GM03348 (cell line): ENCODE measurements around the gene TDRD3.
A peak's percentile ranks its signal among the peaks of the same experiment; 100 is the strongest.
"Not testable (repeated sequence)": the region's sequence is repeated elsewhere in the genome, so short reads cannot be mapped to it uniquely, and the experiment has no call there.

Experiments used
- DNase-seq: peaks from one replicate; pipeline ENCODE4 v3.0.0; 2012; ENCODE audit warnings: low spot score

TDRD3 gene

DNA sequence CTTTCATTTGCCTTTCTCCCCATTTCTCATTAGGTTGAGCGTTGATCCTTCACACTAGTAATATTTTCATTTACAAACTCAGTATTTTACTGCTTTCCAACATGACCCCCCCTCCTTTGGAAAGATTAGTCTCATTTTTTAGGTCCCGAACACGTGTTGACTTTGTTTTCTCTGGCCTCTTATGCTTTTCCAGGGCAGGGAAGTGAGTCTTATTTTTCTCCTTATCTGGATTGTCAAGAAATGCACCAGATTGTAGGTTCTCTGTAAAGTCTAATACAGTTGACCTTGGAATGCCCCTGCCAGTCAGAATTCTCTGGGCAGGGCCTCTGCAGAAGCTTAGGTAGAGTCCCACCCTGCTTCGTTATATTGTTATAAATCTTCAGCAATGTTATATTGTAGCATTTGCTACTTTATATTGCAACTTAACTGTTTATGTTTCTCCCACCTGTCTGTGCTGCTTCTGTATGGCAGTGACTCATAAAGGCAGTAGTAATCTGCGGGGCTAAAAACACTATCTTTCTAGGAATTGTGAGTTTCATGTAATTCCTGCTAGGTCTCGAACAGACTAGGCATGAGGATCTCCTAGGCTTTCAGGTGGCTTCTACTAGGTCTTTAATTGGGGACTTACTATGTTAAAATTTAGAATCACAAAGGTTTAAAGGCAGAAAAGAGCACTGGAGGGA lies 2.0 kb downstream of the TDRD3 start:
- no peak for DNase-seq

DNA sequence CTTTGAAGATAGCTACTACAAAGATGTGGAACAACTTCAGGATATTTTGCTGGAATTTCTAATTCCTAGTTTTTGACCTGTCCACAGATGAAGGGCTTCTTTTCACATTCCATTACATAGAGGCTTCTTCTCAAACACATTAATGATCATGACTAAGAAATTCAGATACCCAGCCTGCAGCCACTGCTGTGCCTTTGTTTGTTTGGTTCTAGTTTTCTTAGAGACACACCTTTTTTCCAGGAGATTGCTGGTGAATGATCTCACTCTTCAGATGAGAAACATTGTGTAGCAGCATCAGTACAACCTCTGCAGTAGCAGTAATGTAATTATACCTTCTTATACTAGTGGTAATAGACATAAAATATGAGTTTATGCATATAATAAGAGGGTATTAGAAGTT lies 5.0 kb downstream of the TDRD3 start:
- no peak for DNase-seq

DNA sequence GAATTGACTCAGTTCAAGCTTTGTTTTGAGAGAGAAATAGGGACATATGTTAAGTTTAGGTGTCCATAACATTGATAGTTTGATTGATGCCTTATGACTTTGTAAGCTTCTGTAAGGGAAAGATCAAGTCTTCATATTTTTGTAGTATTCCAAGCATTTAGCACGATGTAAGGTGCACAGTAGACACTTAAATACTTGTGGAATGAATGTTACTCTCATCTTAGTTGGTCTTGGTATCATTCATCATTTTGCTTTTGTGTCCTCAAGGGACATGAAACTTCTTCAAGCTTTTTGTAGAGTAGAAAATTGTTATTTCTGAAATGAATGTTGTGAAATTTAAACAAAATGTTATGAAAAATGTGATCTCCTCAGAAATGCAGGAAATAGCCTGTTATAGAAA lies 10.1 kb downstream of the TDRD3 start:
- no peak for DNase-seq

DNA sequence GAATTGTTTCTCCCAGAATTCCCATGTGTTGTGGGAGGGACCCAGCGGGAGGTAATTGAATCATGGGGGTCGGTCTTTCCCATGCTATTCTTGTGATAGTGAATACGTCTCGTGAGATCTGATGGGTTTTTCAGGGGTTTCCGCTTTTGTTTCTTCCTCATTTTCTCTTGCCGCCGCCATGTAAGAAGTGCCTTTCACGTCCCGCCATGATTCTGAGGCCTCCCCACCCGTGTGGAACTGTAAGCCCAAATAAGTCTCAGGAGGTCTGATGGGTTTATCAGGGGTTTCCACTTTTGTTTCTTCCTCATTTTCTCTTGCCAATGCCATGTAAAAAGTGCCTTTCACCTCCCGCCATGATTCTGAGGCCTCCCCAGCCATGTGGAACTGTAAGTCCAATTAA lies 10.8 kb downstream of the TDRD3 start:
- DNase-seq = not testable (repeated sequence)

DNA sequence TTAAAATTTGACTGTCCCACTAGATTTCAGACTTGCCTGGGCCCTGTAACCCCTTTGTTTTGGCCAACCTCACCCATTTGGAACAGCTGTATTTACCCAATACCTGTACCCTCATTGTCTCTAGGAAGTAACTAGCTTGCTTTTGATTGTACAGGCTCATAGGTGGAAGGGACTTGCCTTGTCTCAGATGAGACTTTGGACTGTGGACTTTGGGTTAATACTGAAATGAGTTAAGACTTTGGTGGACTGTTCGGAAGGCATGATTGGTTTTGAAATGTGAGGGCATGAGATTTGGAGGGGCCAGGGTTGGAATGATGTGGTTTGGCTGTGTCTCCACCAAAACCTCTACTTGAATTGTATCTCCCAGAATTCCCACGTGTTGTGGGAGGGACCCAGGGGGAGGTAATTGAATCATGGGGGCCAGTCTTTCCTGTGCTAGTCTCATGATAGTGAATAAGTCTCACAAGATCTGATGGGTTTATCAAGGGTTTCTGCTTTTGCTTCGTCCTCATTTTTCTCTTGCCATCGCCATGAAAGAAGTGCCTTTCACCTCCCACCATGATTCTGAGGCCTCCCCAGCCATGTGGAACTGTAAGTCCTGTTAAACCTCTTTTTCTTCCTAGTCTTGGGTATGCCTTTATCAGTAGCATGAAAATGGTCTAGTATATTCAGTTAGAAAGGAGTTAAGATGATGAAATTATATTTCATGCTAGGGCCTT lies 12.7 kb downstream of the TDRD3 start:
- DNase-seq = not testable (repeated sequence)

DNA sequence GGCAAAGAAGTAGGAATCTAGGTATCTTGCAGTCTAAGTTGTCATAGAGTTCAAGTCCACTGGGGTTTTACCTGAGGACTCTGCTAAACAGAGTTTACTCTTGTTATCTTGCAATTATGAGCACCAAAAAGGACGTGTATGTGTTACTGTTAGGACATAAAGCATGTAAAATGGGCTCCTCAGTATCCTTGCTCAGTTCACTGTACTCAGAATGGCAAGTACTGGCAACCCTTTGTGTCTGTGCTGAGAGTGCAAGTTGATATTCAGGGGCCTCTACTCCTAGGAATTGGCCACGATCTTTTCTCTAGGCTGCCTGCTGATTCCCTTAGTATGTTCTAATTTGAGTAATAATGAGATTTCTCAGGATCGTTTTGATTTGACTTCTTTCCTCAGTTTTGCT lies 13.3 kb downstream of the TDRD3 start:
- DNase-seq = no peak

DNA sequence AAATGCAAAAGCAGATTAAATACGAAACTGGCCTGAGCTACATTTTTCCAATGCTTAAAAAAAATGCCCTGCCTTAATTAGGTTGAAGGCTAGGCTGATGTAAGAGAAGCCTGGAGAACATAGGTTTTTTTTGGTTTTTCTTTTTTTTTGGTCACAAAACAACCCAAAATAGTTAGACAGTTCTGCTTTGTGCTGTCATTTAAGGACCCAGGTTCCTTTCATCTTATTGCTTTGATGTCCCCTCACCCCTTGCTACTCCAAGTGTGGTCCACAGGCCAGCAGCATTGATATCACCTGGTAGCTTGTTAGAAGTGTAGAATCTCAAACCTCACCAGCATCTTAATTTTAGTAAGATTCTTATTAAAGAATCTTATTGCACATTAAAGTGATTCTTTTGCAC lies 14.4 kb downstream of the TDRD3 start:
- DNase-seq = no peak

DNA sequence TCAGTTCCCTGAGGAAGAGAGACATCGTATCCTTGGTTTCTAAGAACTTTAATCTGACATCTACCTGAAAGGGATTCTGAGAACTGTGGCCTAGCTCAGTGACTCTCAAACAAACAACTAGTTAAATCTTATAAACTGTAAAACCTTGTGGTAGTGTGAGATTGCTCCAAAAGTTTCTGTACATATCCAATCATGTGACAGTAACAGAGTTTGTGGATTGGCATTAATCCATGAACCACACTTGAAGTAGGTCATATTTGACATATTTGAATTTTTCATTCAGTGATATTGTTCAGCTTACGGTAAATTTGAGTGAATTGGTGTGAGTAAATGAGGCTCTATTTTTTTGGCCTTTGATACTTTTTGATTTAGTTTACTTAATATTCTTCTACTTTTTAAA lies 15.0 kb downstream of the TDRD3 start:
- no peak for DNase-seq

DNA sequence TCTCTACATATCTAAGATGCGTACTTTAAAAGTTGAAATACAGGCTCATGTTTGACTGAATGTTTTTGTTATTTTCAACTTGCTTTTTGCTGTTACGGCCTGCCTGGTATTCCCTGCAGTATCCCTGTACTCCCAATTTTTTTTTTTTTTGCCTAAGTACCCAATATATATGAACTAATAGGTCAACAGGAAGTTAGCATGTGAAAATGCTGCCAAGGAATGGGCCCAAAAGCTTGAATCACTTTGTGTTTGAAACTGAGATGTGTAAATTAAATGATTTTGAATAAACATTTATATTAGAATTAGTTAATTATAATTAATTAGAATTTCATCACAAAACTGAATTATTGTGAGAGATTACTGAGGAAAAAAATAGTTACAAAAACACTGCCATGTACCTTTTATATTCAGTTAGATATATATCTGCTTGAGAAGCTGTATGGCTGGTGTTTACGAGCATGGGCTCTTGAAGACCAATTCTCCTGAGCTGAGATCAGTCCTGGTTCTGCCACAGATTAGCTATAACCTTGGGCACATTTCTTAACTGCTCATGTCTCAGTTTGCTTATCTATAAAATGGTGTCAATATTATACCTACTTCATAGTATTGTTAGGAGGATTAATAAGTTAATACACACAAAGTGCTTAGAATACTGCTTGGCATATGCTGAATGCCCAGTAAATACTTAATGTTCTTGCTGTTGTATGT lies 16.0 kb downstream of the TDRD3 start:
- no peak for DNase-seq

DNA sequence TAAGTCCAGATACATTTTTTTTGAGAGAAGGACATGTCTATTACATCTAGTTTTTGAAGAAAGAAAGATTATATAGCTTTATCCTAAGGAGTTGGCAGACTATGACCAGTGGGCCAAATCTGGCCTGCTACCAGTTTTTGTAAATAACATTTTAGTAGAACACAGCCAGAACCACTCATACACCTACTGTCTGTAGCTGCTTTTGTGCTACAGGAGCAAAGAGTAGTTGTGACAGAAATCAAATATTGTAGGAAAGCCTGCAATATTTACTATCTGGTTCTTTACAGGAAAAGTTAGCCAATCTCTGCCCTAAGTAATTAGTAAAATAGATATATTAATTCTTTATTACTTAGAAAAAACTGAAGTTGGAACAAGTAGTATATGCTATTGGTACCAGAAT lies 17.2 kb downstream of the TDRD3 start:
- no peak for DNase-seq

DNA sequence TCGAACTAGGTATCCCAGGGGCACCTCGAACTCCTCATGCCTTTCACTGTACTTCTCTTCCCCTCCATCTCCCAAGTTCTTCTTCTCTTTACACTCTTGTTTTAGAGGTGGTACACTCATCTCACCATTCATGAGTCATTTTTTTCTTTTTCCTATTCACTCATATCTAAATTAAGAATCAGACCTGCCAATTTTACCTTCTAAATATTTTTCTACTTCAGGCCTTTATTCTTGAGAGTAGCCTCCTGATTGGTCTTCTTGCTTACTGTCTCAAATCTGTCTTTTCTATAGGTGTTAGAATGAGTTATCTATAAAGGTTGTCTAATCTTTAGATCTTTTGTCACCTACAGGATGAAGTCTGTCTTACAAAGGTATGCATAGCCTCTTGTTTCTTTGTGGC lies 20.7 kb downstream of the TDRD3 start:
- no peak for DNase-seq

DNA sequence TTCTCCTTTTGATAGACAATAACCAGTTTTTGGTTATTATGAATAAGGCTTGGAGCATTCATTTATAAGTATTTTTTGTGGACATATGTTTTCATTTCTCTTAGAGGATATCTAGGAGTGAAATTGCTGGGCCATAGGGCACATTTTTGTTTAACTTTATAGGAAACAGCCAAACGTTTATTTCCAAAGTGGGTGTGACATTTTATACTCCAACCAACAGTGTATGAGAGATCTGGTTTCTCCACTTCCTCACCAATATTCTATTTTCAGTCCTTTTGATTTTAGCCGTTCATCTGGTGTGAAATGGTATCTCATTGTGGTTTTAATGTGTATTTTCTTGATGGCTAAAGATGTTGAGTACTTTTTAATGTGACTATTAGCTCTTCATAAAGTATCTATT lies 21.9 kb downstream of the TDRD3 start:
- DNase-seq = no peak

DNA sequence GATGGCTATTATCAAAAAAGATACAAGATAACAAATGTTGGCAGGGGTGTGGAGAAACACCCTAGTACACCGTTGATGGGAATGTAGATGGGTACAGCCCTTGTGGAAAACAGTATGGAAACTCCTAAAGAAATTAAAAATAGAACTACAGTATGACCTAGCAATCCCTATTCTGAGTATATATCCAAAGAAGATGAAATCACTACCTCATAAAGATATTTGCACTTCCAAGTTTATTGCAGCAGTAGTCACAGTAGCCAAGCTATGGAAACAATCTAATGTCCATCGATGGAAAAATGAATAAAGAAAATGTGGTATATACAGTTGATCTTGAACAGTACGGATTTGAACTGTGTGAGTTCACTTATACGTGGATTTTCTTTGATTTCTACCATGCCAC lies 28.3 kb downstream of the TDRD3 start:
- no peak for DNase-seq

DNA sequence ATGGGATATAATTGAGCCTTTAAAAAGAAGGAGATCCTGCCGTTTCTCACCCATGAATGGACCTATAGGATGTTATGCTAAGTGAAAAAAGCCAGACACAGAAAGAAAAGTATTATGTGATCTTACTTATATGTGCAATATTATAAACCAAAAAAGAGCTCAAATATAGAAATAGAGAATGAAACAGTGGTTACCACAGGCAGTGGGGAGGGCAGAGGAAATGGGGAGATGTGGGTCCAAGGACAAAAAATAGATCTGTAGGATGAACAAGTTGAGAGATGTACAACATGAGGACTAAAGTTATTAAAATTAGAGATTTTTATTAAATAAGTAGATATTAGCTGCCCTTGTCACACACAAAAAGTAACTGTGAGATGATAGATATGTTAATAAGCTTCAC lies 29.1 kb downstream of the TDRD3 start:
- no peak for DNase-seq

DNA sequence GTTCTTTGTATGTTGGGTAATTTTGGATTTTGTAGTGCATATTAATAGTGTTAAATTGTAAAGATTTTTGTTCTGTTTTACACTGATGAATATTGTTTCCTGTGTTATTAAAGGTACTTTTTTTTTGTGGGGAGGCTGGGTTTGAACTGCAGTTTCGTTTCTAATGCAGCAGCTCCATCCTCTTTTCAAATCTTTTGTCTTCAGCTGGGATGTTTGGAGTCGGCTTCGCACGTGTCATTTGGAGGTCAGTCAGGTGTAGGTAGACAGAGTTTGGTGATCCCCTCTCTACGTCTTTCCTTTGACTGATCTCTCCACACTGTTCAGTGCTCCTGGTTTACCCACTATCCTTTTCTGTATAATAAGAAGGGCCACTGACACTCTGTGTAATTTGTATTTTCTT lies 30.3 kb downstream of the TDRD3 start:
- no peak for DNase-seq

DNA sequence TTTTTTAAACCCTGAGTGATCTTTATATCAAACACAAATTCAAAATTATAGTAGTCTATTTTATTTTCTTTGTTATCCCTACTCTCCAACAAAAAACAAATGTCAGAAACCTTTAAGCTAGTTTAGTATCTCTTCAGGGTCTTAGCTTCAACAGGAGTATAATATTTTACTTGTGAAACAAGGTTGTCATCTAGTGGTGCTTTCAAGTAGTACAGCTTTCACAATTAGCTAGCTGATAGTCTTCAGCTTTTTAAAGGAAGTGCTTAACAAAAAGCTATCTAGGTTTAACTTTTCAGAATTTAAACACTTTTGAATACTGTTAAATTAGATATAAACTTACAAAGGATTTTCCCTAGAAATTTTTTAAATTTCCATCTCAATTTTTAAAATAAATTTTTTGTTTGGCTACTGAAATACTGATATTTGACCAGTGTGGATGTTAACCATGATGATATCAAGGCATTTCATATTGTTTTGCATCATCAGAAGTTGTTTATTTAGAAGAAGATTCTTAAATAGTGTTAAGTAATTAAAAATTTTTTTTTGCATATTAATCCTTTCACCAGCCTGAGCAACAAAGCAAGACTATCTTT lies 34.2 kb downstream of the TDRD3 start:
- DNase-seq = peak; percentile 44

DNA sequence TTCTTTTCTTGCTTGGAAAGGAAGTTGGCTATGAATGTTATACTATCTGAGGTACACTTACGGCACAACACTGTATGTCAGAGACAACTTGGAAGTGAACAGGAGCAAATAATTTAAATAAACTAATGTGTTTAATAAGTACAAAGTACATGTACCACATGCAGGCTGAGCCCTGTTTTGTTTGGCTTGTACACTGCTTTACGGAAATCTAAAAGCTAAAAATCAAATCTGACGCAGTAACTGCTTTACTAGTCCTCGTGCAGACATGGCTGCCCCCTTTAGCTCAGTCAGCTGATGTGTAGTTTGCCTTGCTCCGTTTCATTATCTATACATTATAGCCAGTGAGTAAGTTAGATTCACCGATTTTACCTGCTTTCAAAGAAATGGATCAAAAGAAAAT lies 36.5 kb downstream of the TDRD3 start:
- DNase-seq = no peak

DNA sequence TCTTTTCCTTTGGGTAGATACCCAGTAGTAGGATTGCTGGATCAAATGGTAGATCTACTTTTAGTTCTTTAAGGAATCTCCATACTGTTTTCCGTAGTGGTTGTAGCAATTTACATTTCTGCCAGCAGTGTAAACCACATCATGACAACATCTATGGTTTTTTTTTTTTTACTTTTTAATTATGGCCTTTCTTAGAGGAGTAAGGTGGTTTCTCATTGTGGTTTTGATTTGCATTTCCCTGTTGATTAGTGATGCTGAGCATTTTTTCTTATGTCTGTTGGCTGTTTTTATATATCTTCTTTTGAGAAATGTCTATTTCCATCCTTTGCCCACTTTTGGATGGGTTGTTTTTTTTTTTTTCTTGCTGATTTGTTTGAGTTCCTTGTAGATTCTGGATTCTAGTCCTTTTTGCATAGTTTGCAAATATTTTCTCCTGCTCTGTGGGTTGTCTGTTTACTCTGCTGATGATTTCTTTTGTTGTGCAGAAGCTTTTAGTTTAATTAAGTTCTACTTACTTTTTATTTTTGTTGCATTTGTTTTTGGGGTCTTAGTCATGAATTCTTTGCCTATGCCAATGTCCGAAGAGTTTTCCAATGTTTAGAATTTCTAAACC lies 38.8 kb downstream of the TDRD3 start:
- DNase-seq = no peak

DNA sequence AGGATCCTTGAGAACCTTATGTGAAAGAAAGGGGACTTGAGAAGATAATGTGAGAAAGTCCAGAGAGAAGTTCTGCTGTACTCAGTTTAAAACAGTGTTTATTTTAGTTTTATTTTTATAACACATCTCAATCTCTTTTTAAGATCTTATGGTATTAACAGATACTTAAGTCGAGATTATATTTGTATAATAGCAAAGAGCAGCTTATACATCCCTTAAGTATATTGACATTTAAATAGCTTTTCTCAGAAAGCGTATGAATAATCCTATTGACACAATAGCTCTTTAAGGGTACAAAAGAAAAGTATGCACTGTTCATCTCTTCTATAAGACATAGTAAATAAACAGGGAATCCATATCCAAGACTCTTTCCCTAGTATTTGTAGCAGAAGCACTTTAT lies 42.2 kb downstream of the TDRD3 start:
- no peak for DNase-seq

DNA sequence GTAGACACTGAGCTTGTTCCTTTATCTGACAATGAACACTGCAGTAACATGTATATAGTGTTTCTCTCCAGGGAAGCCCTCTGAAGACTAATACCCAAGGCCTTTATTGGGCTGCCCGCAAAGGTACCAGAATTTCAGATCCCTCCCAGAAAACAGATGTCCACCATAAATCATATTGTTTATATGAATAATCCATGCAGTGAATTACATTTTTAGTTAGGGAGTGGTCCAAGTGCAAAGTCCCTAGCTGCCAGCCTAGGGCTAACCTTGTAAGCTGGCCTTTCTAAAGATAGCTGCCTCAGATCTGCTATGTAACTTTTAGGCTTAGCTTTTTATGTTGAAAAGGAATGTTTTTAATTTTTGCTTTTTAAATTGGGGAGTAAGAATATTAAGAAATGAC lies 44.7 kb downstream of the TDRD3 start:
- no peak for DNase-seq

DNA sequence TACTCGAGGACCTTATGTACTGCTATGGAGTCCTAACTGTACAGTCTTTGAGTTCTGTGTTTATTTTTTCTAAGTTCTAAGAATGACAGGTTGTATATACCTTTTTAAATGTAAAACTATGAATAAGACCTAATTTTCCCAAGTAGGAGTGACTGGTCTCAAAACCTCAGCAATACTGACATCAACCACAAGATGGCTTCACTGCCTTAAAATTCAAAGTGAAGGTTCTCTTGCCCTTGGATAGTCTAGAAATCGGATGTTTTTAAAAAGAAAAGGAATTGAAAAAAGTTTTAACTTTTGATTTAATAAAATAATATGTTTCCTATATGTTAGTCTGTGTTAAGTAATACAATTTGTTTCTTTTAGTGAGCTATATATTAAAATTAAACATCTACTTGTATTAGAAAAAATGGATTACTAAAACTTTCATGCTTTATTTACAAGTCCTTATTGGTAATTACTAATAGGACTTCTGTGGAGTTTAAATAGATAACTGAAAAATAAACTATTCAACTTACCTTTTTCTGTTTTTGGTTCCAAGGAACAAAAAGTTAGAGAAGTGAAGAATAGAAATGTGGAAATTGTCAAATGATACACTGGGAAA lies 52.0 kb downstream of the TDRD3 start:
- peak; percentile 58 for DNase-seq

DNA sequence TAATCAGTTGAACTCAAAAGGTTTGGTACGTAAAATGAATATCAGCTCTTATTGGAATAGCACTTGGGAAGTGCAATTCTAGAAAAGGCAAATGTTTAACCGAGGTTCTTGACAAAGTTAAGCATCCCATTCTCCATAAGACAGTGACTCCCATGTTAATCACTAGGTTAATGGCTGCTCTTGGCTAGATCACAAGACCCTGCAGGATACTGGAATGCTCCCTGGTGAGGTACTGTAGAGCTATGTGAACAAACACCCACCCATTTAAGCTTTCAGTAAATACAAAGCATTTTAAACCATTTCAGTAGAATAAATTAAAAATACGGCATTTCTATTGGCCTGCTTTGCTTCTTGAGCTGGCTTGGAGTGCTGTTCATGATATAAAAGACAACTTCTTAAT lies 56.5 kb downstream of the TDRD3 start:
- peak; percentile 3 for DNase-seq
